ENCODE results near the gene ADAMTS6.
"Not testable (repeated sequence)": the region's sequence is repeated elsewhere in the genome, so short reads cannot be mapped to it uniquely, and the experiment has no call there.

The ADAMTS6 gene

GRCh38 chr5:65197531-65198455 lies 283.9 kb downstream of the ADAMTS6 start:
- peak; percentile 46 for FAIRE-seq

- no peak for FAIRE-seq
Measured at GRCh38 chr5:65194871-65195270, 286.8 kb downstream of the ADAMTS6 start.

DNA sequence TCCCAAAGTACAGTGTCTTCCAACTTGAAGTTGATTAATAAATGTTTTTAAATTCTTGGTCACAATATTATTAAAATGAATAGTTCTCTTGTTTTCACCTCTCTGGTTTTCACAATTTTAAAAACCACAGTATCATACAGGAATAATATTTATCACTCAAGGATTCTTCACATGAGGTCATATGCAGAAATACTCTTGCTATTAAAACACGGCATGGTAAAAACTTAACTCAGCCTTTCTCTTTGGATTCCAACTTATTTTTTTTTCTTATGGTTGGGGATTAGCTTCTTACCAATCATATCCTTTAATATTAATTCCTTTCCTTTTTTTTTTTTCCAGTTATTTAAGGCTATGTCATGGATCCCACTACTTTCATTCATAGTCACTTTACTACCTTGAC lies 289.4 kb downstream of the ADAMTS6 start:
- FAIRE-seq: no peak

DNA sequence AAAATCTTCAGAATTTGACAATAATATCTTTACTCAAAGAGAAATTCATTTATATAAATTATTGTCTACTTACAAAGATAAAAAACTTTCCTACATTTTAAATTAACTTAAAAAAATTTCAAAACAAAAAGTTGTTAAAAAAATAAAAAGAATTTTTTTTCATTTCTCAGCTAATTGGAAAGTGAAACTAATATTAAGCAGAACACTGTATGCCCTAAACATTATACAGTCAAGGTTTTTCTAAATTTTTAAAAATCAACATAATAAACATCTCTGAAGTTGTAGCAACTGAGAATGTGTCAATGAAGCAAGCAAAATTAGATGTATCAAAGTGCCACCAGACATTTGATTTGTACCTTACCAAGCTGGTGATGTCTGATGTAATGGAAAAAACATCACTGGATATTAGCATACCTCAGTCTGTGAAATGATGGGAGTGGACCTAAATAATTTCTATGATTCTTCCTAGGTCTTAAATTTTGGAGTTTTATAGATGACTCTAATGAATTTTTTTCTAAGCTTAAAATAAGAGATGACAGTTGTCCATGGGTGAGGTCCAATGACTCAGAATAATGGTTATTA lies 290.1 kb downstream of the ADAMTS6 start:
- peak; percentile 60 for FAIRE-seq

DNA sequence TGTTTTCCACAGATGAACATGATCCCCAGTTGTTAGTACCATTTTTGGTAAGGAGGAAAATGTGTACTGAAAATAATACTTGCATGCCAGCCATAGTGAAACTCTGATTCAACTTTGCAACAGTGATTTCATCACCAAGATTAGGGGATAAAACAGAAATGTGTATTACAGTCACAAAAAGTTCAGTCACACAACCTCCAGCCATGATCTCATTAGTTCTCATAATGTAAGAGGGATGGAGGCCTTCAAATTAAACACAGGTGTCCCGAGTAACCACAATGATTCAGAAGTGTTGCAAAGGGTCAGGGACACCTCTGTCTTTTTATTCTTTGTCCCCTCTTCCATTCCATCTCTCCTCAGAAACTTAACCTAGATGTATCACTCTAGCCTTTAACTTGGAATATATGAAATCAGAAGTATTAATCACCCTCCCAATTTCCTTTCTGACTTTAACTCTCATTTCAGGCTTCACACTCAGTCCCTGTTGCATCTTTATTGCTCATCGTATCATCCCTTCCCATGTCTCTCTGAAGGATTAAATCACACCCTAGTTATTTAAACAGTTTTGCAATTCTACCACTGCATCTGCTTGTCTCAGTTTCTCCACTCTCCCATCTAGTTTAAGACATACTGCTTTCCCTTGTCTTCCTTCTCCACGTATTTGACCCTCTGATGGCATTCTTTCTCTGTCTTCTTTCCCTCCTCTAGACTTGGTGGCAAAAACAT lies 291.2 kb downstream of the ADAMTS6 start:
- no peak for FAIRE-seq

- FAIRE-seq: no peak
Measured at GRCh38 chr5:65186646-65187227, 295.0 kb downstream of the ADAMTS6 start.

- FAIRE-seq: no peak
Measured at GRCh38 chr5:65185468-65185867, 296.3 kb downstream of the ADAMTS6 start.

GRCh38 chr5:65184780-65185179 lies 296.9 kb downstream of the ADAMTS6 start:
- no peak for FAIRE-seq

- not testable (repeated sequence) for FAIRE-seq
Measured at GRCh38 chr5:65174231-65174630, 307.5 kb downstream of the ADAMTS6 start.

DNA sequence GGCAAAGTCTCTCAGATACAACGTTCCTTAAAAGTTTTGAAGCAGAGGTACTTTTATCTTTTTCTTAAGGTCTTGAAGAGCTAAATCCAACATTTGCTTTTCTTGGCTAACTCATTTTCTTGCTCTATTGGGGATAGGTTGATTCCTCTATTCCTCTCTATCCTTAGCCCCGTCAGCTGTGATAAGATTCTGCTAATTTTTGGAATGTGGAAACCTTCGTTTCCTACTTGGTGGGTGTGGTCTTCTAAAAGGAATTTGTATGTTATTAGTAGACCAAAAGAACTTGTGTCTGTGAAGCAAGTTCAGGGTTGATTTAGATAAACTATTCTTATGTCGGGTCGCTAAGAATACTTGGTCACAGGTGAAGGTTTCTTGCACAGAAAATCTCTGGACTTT lies 308.6 kb downstream of the ADAMTS6 start:
- no peak for FAIRE-seq

GRCh38 chr5:65172486-65173129 lies 309.1 kb downstream of the ADAMTS6 start:
- FAIRE-seq: no peak

DNA sequence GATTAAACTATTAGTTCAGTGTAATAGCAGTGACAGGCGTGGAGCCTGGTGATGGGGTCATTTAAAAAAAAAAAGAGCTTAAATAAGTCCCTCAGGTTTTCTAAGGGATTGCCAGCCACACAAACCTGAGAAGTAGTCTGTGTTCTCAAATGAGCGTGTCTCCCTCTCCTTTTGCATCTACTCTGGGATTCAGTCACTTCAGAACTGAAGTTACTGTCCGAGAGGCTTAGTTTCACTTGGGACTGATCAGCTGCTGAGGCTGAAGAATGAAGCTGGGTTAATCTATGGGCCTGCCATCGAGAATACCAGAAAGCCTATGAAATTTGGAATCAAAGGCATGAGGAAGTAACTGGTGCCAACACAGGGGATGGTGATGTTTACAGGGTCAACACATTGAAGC lies 310.1 kb downstream of the ADAMTS6 start:
- FAIRE-seq: no peak

DNA sequence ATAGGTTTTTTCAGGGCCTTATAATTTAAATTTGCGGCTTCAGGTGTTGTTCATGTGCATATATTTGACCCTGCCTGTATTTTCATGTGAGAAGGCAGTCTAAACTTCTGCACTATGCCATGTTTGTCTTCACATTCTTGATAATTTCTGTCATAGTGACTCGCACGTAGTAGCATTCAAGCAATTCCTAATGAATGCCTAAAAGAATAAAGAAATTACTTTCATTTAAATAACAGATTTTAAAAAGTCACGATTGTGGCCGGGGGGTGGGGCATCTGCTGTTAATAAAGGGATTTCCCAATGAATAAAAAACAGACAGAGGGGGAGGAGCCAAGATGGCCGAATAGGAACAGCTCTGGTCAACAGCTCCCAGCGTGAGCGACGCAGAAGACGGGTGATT lies 318.0 kb downstream of the ADAMTS6 start:
- FAIRE-seq: no peak

- FAIRE-seq: no peak
Measured at GRCh38 chr5:65161655-65162054, 320.1 kb downstream of the ADAMTS6 start.

DNA sequence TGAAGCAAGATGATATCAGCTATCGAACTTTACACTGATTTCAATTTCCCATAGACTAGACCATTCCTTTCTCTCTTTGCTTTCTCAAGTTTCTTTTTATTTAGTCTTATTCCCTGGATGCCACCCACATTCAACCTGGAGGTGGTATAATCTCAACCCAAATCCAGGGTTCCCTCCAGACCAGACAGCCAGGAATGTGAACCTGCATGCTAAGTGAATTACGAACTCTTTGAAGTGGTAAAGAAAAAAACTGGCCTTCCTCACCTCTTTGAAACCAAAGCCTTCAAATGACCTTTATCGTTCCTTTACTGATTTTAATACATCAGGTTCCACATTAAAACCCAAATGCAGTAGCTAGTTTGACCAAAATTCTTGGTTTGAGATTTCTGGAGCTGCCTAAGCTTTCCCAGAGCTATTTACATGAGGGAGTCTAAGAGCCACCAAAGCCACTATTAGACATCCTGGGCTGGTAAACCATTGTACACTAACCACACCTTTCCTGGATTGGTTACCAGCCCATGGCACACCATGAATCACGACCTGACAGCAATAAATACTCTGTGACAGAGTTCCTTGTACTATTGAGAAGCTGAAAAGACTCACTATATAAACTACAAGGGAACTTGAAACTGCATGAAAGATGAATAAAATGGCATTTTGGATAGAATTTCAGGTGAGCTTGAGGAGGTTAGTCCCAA lies 323.7 kb downstream of the ADAMTS6 start:
- FAIRE-seq: no peak

- FAIRE-seq: no peak
Measured at GRCh38 chr5:65156933-65157332, 324.8 kb downstream of the ADAMTS6 start.

DNA sequence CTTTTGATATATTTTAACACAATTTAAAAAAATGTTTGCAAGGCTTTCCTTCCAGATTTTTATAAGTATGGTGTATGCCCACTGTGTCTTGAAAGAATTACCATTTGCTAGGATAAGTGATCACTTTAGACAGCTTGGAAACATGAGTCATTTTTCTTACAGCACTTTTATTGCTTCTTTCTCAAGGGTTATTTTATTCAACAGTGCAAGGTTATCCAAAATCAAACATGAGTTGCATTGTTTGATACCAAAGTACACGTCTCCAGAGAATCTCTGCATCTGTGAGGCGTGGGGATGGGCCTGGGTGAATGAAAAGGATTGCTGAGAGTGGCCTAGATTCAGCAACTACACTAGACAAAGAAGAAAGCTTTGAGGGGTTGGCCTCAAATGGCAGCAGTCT lies 329.6 kb downstream of the ADAMTS6 start:
- FAIRE-seq: no peak

DNA sequence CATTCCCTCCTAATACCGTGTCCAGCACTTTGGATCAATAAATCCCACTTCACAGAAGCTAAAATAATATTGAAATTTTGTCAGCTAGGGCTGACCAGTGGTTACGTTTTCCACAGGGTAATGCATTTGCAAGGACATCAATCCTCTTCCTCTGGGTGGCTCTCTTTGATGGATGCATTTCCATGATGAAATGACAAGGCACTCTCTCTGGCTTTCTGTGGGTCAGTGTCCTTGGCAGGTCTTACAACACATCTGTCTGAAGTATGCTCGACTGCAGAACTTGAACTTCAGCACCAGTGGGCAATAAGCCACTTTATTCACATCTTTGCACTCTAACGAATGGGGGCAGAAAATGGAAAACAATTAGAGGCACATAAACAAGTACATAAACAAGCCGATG lies 330.1 kb downstream of the ADAMTS6 start:
- FAIRE-seq: no peak

DNA sequence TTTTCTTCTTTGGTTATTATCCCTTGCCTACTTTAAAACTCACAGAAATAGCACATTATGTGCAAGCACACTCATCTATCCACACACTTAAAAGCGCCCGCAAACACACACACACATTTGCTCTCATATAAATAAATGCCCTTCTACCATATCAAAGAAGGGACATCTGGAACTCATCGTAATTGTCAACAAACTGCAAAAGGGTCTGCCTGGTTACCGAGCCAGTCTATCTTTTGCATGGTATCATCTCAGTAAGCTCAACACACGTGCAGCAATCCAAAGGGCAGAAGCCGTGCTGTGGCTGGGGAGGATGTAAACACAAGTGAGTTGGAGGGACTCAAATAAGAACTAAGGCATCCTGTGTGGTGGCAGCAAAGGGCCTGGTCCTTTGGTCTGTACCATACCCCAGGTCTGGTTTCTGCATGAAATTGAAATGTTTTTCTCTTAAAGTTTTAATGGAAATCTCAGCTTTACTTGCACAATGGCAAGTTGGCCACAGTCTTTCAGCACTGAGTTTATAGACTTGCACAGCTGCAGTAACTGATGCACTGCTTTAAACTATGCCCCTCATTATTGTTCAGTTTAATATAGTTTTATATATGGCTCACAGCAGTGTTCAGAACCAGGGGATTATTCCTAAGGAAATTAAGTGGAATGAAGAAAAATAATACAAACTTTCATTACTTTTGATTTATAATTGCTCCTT lies 331.0 kb downstream of the ADAMTS6 start:
- FAIRE-seq: no peak

- FAIRE-seq: no peak
Measured at GRCh38 chr5:65149827-65150226, 331.9 kb downstream of the ADAMTS6 start.

DNA sequence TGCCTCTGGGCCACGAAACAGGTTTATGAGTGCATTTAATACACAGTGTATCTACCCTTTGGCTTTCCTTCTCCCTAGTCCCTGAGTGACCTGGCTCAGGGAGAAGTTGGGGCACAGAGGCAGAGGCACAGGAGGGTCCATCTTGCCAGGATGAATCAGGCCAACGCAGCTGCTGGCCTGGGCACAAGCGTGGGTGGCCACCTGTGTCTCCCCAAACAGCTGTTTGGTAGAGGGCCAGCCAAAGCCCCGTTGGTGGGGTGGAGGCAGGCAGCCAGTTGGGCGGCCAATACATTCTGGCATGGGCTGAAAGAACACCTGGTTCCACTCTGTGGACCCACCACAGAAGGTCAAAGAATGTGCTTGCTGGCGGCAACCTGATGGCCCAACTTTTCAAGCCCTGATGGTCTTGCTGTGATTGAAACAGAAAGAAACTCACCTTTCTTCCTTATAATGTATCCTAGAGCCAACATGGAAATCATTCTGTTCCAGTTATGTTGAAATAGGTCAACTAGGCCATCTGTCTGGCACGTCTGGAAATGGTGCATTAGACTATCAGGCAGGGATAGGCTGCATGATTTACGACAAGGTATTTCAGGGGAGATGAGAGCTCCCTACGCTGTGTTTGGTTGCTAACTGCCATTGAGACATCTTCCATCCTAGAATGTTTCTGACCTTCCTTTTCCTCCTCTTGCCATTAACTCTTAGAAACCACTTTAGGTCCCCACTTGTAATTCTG lies 337.4 kb downstream of the ADAMTS6 start:
- FAIRE-seq: no peak

Measured in endometrium (tissue), 2 donors.